GM21515 (cell line): Measurements from ENCODE around the gene ZNF598.

ENCODE experiments used
- ATAC-seq: cut with Tn5 transposase; IDR thresholded peaks from one replicate; pipeline ENCODE4 v1.9.1; 2021; ENCODE audit not compliant: unreplicated experiment

The ZNF598 gene

DNA sequence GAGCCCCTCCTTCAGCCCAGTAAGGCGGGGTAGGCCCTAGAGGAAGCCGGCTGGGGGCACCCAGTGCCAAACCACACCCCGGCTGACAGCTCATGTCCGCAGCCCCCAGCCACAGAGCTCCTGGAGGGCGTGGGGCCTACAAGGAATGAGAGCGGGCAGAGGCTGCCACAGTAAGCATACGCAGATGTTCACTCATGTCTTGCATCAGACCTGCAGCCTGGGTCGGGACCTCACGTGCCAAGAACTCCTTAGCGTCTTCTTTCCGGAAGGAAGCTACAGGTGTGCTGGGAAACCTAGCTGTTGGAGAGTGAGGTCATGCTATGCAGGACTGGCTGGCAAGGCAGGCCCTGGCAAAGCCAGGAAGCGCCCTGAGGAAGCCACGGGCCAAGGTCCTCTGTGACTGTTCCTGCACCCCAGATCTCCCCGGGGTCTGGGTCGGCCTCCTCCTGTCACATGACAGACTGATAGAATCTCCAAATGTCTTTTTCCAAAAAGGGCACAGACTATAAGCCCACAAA, 1.6 kb downstream of the ZNF598 start:
- ATAC-seq, result no peak

DNA sequence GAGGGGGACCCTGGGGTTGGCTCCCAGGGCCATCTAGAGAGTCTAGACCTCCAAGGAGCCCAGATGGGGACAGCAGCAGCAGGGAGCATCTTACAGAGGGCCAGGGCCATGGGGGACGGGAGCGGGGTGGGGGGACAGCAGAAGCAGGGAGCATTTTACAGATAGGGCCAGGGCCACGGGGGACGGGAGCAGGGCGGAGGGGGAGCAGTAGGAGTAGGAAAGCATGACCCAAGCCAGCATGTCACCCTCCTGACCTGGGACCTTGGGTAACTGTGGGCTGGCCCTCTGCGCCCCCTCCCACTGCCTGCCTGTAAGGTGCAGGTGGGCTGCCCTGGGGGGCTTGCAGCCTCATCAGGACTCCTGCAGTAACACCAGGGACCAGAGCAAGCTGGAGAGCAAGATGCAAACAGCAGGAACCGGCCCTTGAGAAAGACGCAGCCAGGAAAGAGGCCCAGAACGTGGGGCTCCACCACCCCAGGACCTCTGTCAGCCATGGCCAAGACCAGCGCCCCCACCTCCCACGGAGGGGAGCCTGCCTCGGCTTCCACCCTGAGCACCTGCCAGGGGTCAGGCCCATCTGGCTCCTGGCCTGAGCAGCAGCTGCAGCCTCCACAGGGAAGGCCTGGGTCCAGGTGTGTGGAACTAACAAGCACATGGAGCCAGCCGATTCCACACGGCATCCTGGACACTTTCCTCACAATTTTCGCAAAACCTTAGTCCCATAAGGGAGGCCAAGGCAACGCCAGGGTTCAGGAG, 2.4 kb downstream of the ZNF598 start:
- ATAC-seq, result no peak

DNA sequence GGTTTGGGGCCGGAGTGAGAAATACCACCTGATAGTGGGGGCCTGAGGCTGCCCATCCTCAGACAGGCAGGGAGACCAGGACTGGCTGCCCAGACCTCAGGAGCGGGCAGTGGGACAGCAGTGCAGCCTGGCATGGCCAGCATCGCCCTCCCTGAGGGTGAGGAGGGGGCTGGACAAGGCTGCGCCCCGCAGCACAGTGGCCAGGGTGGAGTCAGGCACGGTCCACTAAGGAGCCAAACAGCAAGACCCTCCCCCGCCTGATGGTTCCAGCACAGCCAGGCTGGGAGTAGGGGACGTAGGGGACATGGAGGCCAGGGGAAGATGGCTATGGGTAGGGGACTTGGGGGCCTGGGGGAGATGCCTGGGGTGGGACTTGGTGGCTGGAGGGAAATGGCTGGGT, 3.3 kb downstream of the ZNF598 start:
- no peak for ATAC-seq

DNA sequence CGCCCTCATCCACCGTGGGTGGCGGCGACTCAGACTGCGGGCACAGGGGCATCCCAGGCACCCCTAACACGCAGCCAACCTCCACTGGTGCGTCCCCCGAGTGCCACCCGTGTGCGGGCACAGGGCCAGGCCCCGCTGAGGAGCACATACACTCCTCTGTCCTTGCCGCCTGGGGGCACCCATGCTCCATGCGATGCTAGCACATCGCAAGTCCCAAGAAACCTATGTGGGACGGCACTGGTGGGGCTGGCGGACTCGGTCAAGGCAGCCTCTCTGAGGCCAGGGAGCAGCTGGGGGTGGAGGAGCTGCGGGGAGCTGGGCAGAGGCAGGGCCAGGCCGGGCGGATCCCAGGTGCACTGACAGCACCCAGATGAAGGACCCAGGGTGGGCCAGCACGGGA, 4.0 kb downstream of the ZNF598 start:
- no peak for ATAC-seq

DNA sequence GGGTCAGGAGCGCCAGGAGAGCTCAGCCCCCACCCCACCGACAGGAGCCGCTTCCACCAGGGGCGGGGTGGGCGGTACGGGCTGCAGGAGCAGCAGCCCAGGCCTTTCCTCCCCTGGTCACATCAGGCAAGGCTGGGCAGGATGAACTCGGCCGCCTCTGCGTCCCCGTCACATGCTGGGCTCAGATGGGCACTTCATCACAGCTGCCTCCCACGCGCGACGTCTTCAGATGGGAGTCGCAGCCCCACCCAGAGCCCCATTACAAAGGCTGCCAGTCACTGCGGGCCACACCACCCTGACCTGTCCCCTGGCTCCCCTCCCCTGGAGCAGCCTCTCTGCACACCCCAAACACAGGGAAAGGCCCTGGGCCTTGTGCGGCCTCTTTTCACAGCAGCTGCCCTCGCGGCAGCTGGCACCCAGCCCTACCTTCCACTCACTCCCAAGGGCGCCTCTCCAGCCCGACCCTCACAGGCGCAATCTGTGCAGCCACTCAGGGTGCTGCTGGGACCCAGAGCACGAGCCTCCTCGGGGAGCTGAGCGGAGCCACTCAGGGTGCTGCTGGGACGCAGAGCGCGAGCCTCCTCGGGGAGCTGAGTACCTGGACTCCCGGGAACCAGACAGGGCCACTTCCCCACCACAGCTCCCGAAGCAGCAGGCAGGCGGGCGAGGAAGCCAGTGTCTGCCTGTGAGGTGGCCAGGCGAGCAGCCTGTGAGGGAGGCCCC, 4.7 kb downstream of the ZNF598 start:
- no peak for ATAC-seq

DNA sequence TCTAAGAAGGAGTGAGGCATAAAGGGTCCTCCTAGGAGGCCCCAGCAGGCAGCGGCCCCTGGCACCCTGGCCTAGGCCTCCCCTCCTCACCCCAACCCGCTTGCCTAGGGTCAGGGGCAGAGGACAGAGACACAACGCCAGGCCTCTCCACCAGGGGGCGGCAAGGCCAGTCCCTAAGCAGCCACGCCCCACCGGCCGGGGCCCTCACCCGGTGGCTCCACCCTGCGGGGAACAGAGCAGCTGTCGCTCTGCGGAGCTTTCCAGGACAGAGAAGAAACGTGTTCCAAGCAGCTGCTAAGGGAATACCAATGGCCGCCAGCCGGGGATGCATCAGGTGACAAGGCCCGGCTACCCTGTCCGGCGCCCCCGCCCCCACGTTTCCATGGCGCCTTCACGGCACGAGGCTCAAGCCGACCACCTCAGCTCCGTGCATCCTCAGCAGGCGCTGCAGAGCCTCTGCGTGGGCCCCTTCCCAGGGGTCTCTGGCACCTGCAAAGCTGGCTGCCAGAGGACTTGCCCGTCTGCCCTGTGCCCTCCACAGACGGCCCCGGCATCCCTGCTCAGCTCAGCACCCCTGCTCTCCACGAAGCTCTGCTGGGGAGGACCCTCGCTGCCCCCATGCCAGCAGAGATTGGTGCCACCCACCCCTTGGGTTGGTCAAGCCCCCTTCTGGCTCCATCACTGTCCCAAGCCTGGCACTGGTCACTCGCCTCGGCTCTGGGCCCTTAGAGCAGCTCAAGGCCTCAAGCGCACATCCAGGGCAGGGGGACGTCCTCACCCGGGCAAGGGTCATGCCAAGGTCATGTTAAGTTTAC, 5.6 kb downstream of the ZNF598 start:
- ATAC-seq, result no peak

DNA sequence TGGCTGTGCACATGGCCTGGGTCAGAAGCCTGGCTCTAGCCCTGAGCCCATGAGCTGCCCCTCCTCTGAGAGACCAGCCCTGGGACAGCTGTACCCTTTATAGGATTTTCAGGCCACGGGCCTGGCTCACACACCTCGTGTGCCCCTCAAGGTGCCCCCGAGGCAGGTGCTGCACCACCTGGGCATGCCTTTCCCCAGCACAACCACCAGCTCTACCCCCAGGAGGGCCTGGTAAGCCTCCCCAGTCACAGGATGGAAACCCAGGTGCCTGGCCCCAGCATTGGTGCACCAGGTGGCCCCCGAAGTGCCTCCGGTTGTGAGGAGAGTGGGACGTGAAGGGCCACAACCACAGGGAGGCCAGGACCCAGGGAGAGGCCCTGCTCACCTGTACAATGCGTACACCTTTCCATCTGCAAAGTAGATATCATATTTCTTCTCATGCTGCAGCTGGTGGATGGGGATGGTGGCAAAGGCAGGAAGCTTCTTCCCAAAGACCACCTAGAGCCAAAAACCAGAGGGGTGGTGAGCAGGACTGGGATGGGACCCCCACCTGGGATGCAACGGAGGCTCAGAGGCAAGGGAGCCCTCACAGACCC, 6.3 kb downstream of the ZNF598 start:
- no peak for ATAC-seq

DNA sequence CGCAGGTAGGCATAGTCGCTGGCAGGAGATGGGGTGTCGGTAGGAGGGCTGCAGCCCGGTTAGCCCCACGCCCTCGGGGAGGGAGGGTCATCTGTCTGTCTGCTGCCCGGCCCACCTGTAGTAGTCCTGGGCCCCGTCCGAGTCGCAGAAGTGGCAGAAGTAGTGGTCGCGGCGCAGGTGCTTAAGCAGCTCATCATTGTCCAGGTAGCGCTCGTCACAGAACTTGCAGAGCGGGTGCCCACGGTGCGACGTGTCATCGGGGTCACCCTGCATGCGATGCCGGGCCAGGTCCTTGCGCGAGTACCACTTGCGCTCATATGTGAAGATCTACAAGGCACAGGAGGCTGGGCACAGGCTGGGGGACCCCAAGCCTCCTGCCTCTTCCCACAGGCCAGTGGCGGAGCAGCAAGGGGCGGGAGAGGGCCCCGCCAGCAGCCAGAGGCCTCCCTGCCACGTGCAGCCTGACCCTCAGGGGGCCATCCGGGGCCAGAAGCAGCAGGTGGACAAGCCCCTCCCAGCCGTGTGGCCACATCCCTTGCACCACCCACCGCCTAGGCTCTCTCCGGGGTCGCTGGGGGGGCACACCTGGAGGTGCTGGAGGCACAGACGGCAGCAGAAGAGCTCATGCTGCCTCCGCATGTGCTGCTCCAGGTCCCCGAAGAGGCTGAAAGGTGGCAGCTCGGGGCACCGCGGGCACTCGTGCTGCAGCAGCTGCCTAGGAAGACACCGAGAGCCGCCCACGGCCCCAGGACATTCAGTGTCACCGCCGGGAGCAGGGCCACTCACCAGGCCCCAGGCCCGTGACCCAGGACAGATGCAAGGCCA, 7.0 kb downstream of the ZNF598 start:
- ATAC-seq, result no peak

DNA sequence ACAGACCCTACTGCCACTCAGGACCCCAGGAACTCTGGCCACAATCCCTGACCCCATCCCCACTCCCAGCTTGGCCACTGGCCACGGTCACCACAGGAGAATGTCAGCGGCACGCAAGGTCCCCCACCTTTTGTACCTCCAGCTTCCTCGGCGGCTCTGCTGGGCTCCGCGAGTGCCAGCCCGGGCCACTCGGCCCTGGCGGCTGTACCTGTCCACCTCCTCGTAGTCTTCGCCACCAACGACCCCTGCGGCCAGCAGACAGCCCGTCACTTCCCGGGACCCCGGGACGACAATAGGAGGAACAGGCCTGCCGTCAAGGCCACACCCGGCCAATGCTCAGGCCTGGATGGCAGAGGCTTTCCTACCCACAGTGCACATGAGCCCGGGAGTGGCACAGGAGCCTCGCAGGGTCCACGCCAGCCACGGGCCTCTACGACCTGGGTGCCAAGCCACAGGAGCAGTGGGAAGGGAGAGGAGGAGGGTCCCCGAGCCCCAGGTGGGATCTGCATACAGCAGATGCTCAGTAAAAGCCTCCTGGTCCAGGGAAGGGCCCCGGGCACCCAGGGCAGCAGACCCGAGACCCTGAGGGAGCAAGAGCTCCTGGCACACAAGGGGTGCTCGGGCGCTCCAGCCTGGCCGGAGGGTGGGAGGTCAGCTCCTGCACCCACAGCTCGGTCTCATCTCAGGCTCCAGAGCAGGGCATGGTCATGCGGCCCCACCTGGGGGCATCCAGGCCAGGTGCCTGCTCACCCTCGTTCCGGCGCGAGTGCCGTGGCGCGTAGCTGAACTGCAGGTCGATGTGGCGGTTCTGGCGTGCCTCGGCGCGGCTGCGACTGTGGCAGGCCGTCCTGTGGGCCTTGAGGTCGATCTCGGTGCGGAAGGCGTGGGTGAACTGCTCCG, 7.9 kb downstream of the ZNF598 start:
- no peak for ATAC-seq

DNA sequence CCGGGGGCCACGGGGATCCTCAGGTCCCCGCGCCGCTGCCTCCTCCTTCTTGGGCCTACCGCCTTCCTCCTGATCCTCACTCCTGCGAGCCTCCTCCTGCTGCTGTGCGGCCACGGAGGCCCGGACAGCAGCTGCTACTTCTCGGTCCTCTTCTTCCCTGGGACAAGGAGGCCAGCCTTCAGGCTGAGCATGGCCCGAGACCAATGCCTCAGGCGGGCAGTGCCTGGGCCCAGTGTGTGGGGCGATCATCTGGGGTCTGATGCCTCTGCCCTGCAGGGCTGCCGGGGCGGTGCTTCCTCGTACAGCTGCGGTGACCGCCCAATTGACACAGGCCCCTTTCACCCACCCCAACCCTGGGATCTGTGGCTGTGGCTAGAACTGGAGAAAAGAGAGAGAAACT, 8.6 kb downstream of the ZNF598 start:
- no peak for ATAC-seq

DNA sequence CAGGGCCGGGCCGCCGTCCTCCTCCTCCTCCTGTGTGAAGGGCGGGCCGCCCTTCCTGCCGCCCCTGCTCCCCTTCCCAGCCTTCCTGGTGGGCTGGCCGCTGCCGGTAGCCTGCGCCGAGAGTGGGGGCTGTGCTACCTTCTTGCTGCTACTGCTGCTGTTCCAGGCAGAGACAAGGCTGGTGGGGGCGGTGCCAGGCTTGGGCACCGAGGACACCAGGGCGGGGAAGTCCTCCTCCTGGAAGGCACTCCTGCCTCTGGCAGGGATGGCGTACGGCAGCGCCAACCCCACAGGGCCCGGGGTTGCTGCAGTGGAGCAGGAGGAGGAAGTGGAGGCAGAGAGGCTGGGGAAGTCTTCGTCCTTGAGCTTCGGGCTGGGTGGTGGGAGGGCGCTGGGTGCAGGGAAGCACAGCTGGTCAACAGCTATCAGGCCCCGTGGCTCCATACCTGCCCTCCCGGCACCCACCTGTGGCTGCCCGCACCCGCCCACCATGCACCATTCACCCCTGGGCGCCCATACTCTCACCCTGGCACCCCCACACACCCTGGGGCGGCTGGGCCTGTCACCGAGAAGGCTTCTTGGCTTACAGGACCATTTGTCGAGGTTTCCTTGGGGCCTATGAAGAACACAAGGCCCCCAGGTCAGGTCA, 9.6 kb downstream of the ZNF598 start:
- ATAC-seq, result no peak

DNA sequence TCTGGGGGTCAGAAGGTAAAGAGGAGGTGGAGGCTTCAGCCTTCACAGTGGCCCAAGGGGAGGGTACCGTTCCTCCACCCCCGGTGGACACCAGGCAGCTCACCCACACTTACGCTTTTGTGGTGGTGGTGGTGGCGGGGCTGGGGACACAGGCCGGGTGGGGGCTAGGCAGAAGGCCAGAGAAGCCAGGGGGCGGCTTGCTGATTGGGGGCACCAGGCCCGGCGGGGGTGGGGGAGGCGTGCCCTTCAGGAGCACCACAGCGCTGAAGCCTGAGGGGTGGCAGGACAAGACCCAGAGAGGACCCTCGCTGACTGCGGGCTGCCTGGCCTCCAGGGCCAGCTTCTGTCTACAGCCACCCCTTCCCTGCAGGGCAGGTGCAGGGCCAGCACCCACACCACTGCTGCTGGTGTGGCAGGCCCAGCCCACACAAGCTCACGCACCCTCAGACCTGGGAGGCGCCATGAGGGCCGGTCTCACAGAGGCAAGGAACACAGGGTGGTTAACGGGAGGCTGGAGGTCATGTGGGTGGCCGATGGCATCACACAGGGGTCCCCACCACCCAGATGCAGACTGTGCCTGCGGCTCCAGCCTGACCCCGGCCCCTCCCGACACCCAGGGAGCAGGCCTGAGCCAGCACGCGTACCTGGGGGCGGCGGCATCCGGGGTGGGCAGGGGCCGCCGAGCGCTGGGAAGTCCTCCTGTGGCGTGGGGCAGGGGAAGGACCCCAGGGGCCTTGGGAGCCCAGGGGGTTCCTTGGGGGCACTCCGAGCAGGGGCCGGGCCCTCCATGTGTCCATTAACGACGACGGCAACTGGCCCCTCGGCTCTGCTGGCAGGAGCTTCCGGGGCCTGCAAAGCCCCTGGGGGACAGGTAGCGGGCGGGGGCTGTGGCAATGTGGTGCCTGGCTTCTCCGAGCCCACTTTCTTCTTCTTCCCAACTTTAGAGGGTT, 10.5 kb downstream of the ZNF598 start:
- no peak for ATAC-seq

DNA sequence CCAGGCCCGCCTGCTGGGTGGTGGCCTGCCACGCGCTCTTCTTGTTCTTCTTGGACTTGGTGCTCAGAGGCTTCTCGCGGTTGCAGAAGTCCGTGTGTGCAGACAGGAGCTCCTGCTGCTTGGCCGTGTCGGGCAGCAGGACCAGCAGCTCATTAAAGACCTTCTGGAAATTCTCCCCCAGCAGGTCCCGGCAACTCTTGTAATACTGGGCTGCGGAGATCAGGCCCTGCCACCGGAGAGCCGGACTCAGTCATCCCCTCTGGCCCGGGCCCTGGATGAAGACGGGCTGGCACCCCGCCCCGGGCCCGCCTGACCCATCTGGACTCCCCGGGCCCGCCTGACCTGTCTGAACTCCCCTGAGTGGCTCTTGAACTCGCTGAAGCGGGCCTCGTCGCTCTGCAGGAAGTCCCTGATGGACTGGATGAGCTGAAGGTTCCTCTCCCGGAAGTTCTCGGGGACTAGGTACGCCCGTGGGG, 11.2 kb downstream of the ZNF598 start:
- ATAC-seq, result no peak

DNA sequence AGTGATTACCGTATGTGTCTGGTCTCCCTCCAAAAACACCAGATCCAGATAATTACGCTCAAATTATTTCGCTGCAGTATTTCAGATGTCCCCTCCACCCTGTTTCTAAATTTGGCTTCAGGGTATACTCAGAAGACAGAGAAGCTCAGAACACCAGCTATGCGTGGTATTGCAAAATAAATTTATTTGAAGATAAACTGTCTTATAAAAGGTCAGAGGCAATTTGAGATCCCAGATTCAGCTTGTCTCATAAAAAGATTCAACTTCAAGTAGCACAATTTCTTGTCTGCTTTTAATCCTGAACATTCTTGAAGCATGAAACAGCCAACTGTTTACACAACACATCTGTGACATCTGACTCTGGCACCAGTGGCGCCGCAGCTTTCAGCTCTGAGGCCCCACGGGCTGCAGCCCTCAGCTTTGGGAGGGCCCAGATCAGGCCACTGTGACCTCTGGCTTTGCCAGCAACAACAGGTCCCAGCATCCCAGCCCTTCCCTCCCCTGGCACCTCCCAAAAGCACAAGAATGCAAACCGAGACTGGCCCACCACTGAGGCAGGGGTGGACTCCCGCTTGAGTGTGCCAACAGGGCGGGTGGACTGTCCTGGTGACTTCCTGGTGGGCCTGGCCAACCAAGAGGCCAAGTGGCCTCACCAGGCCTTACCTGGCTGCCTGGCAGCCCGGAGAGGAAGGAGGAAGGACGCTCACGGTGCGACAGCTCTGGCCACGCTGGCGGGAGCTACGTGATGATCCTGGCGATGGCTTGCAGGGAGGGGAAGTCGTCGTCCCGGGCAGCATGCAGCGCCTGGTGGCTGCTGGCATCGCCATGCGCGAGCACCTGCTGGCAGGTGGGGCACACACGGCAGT, 11.9 kb downstream of the ZNF598 start:
- no peak for ATAC-seq

DNA sequence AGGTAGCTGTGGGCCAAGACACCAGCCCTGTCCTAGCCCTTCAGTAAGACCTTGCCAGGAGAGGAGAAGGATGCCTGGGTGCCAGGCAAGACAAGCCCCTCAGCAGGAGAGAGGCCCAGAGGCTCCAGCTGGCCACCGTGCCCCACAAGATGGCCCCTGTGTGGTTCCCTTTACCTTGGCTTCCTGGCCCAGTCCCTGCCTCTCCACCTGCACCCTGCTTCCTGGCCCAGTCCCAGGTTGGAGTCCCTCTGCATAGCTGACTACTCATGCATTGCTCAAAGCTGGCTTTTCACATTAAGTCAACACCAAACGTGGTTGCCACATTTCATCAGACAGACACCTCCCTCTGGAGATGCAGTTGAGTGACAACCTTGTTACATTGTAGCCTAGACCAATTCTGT, 15.9 kb downstream of the ZNF598 start:
- ATAC-seq, result no peak

DNA sequence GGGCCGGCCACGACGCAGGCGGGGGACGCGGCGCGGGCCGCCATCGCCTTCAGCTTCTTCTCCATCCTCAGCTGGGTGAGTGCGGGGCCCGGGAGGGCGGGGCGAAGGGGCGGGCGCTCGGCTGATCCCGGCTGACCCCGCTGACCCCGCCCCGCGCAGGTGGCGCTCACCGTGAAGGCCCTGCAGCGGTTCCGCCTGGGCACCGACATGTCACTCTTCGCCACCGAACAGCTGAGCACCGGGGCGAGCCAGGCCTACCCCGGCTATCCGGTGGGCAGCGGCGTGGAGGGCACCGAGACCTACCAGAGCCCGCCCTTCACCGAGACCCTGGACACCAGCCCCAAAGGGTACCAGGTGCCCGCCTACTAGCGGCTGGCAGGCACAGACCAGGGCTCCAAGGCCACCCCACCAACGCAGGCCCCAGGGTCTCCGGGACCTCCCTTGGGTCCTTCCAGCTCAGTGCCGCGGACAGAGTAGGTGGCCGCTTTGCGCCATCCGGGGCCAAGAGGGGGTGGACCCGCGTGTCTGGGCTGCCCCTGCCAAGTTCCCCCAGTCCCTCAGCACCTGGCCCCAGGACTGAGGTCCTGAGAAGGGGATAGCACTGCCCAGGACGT, 16.8 kb downstream of the ZNF598 start:
- no peak for ATAC-seq
